Measurements from ENCODE around the gene UBAC2.

GRCh38 chr13:99378985-99379733, 178.5 kb downstream of the UBAC2 start:
- no peak for TF ChIP-seq POLR2A (IDR thresholded peaks at IDR 0.05)
- TF ChIP-seq CTCF (IDR thresholded peaks at IDR 0.05), result no peak
- no peak for TF ChIP-seq POLR2AphosphoS5 (IDR thresholded peaks at IDR 0.05; ENCODE audit: insufficient read depth in 1 of 2, low read depth in 1 of 2)
